H1 (cell line): ENCODE data around the gene STOML2. TPM values are rescaled to one million over a fixed set of nuclear protein-coding genes. Genes with fewer than 3 reads are reported as not detected.

ENCODE experiments used
- CTCF ChIA-PET: fragments of 300-600 bp; sonication (Branson Sonifier 250); formaldehyde crosslinking; loops from one replicate; lab custom pipeline; 2021; ENCODE audit not compliant: partially characterized antibody; lab: Charles Lee
- POLR2A ChIA-PET: fragments of 300-600 bp; sonication (Branson Sonifier 250); formaldehyde crosslinking; loops from one replicate; lab custom pipeline; 2021; ENCODE audit warnings: inconsistent platforms; ENCODE audit not compliant: partially characterized antibody; lab: Charles Lee
- DNase-seq, 2 experiments: peaks; one replicate each; pipeline versions ENCODE4 v3.0.0 to v3.0.0-alpha.2; 2010 to 2022; ENCODE audit warnings: low spot score in 2 of 2, low read depth in 1 of 2, mixed read lengths in 1 of 2
- FAIRE-seq: peaks from 2 replicates; lab custom pipeline; 2011; peaks lifted over from hg19 to GRCh38; lab: Jason Lieb, UNC
- H2AFZ ChIP-seq: 2 replicates; pipeline ENCODE4 v1.8.1; 2012; ENCODE audit warnings: low read length, inconsistent platforms
- H2AK5ac ChIP-seq: 2 replicates; pipeline ENCODE4 v1.6.1; 2013; ENCODE audit warnings: low read depth, low read length
- H2BK120ac ChIP-seq: replicated peaks from 2 replicates; pipeline ENCODE3; 2013; ENCODE audit warnings: low read depth, low read length, inconsistent platforms
- H2BK12ac ChIP-seq: 2 replicates; pipeline ENCODE4 v1.6.1; 2013; ENCODE audit warnings: low read depth, low read length
- H2BK15ac ChIP-seq: 2 replicates; pipeline ENCODE4 v1.6.1; 2013; ENCODE audit warnings: low read length
- H2BK20ac ChIP-seq: 2 replicates; pipeline ENCODE4 v1.6.1; 2013; ENCODE audit warnings: low read length
- H2BK5ac ChIP-seq: 2 replicates; pipeline ENCODE4 v1.6.1; 2013; ENCODE audit warnings: low read depth, low read length
- H3K14ac ChIP-seq: 2 replicates; pipeline ENCODE4 v1.6.1; 2013; ENCODE audit warnings: inconsistent platforms; ENCODE audit not compliant: insufficient read length
- H3K18ac ChIP-seq: 2 replicates; pipeline ENCODE4 v1.6.1; 2013; ENCODE audit warnings: low read length; ENCODE audit errors: extremely low read depth
- H3K23ac ChIP-seq: 2 replicates; pipeline ENCODE4 v1.6.1; 2013; ENCODE audit warnings: inconsistent platforms; ENCODE audit not compliant: insufficient read length
- H3K23me2 ChIP-seq: 2 replicates; pipeline ENCODE4 v1.6.1; 2013; ENCODE audit warnings: low read depth, low read length
- H3K27ac ChIP-seq: 2 replicates; pipeline ENCODE4 v1.6.1; 2011; ENCODE audit warnings: low read depth, low read length, inconsistent platforms
- H3K27me3 ChIP-seq, 4 experiments: replicated peaks in 1 of 4; 1 replicate in 1 of 4; 2 replicates in 3 of 4; pipeline versions ENCODE4 v1.6.1 to v1.8.1; 2011 to 2013; ENCODE audit warnings: low read length in 3 of 4, mild to moderate bottlenecking in 3 of 4, inconsistent platforms in 2 of 4, mixed read lengths in 2 of 4, moderate library complexity in 1 of 4; ENCODE audit not compliant: control insufficient read depth in 3 of 4, insufficient read depth in 3 of 4; ENCODE audit errors: extremely low read depth in 1 of 4
- H3K36me3 ChIP-seq, 4 experiments: 2 replicates each; pipeline versions ENCODE4 v1.6.1 to v1.8.1; 2011 to 2013; ENCODE audit warnings: mild to moderate bottlenecking in 4 of 4, low read length in 3 of 4, moderate library complexity in 2 of 4, control low read depth in 1 of 4, inconsistent platforms in 1 of 4; ENCODE audit not compliant: insufficient read depth in 4 of 4, control insufficient read depth in 2 of 4
- H3K4ac ChIP-seq: replicated peaks from 2 replicates; pipeline ENCODE3; 2013; ENCODE audit warnings: low read length, low read depth, mixed read lengths, inconsistent platforms; ENCODE audit not compliant: insufficient read length
- H3K4me1 ChIP-seq, 4 experiments: replicated peaks in 1 of 4; 1 replicate in 1 of 4; 2 replicates in 3 of 4; pipeline versions ENCODE4 v1.6.1 to v1.8.1; 2011 to 2013; ENCODE audit warnings: low read length in 3 of 4, inconsistent platforms in 2 of 4, mixed read lengths in 1 of 4; ENCODE audit not compliant: insufficient read depth in 4 of 4, control insufficient read depth in 3 of 4
- H3K4me2 ChIP-seq, 2 experiments: 2 replicates each; pipeline versions ENCODE4 v1.6.1 to v1.8.1; 2011 to 2013; ENCODE audit warnings: low read depth in 2 of 2, low read length in 2 of 2, control low read depth in 1 of 2, inconsistent platforms in 1 of 2, mild to moderate bottlenecking in 1 of 2; ENCODE audit not compliant: insufficient read depth in 1 of 2
- H3K4me3 ChIP-seq, 4 experiments: fragments of 200-600, 300-600 bp in 1 of 4; sonication (generic), shearing (Covaris generic), sonication (Bioruptor Twin) in 1 of 4; 2 replicates each; pipeline versions ENCODE4 v1.5.1 to v1.8.1; 2011 to 2016; ENCODE audit warnings: low read length in 4 of 4, low read depth in 3 of 4, control low read depth in 2 of 4, inconsistent platforms in 2 of 4, mild to moderate bottlenecking in 2 of 4, mixed read lengths in 1 of 4, moderate library complexity in 1 of 4; ENCODE audit not compliant: insufficient read depth in 2 of 4; ENCODE audit errors: extremely low read depth in 1 of 4
- H3K56ac ChIP-seq: replicated peaks from 2 replicates; pipeline ENCODE3; 2013; ENCODE audit warnings: low read depth, mild to moderate bottlenecking, mixed read lengths, low read length, inconsistent platforms; ENCODE audit not compliant: insufficient read length
- H3K79me1 ChIP-seq: 2 replicates; pipeline ENCODE4 v1.6.1; 2013; ENCODE audit warnings: low read depth, low read length, control low read depth
- H3K79me2 ChIP-seq, 2 experiments: 2 replicates each; pipeline versions ENCODE4 v1.6.1 to v1.8.1; 2012 to 2013; ENCODE audit warnings: low read length in 2 of 2, mild to moderate bottlenecking in 2 of 2, inconsistent platforms in 1 of 2; ENCODE audit not compliant: insufficient read depth in 2 of 2, control insufficient read depth in 1 of 2
- H3K9ac ChIP-seq, 4 experiments: replicated peaks in 1 of 4; 1 replicate in 1 of 4; 2 replicates in 3 of 4; pipeline versions ENCODE4 v1.6.1 to v1.8.1; 2011 to 2013; ENCODE audit warnings: low read depth in 3 of 4, low read length in 3 of 4, control low read depth in 2 of 4, mild to moderate bottlenecking in 2 of 4, moderate library complexity in 2 of 4, inconsistent platforms in 1 of 4; ENCODE audit errors: extremely low read depth in 1 of 4
- H3K9me3 ChIP-seq, 2 experiments: 2 replicates each; pipeline versions ENCODE4 v1.6.1 to v1.8.1; 2012 to 2013; ENCODE audit warnings: mild to moderate bottlenecking in 2 of 2, moderate library complexity in 2 of 2, control low read depth in 1 of 2, inconsistent platforms in 1 of 2, low read depth in 1 of 2, low read length in 1 of 2, mixed read lengths in 1 of 2; ENCODE audit not compliant: insufficient read depth in 2 of 2
- H4K20me1 ChIP-seq, 2 experiments: replicated peaks in 1 of 2; 2 replicates each; pipeline versions ENCODE3 to v1.8.1; 2011 to 2013; ENCODE audit warnings: inconsistent platforms in 2 of 2, low read length in 2 of 2, mild to moderate bottlenecking in 1 of 2; ENCODE audit not compliant: insufficient read depth in 2 of 2, control insufficient read depth in 1 of 2
- H4K5ac ChIP-seq: 2 replicates; pipeline ENCODE4 v1.6.1; 2013; ENCODE audit warnings: low read length, low read depth, mixed read lengths, inconsistent platforms; ENCODE audit not compliant: insufficient read length
- H4K8ac ChIP-seq: 2 replicates; pipeline ENCODE4 v1.8.0; 2013; ENCODE audit warnings: mild to moderate bottlenecking, moderate library complexity, low read length, inconsistent platforms; ENCODE audit not compliant: insufficient read depth; ENCODE audit errors: extremely low read depth
- H4K91ac ChIP-seq: replicated peaks from 2 replicates; pipeline ENCODE3; 2013; ENCODE audit warnings: low read length, mixed read lengths, inconsistent platforms; ENCODE audit not compliant: insufficient read length
- BCL11A ChIP-seq, 2 experiments: IDR thresholded peaks; one replicate each; pipeline ENCODE4 v1.6.1; 2011; ENCODE audit warnings: low read depth in 2 of 2, low read length in 2 of 2, mild to moderate bottlenecking in 2 of 2
- BRCA1 ChIP-seq: IDR thresholded peaks from 2 replicates; pipeline ENCODE4 v1.6.1; 2012; ENCODE audit warnings: low read depth, low read length, improper control_type of control experiment
- CBX8 ChIP-seq: fragments of 300-800, 300-1000 bp; sonication (generic); IDR thresholded peaks from 2 replicates; pipeline ENCODE4 v1.7.1; 2016; ENCODE audit warnings: low read depth, low read length, borderline replicate concordance
- EGR1 ChIP-seq: IDR thresholded peaks from 2 replicates; pipeline ENCODE4 v1.6.1; 2011; ENCODE audit warnings: low read depth, low read length, borderline replicate concordance
- FOSL1 ChIP-seq: IDR thresholded peaks from 2 replicates; pipeline ENCODE4 v1.6.1; 2011; ENCODE audit warnings: mild to moderate bottlenecking, low read depth, low read length, moderate library complexity; ENCODE audit not compliant: insufficient read depth
- GABPA ChIP-seq: IDR thresholded peaks from 2 replicates; pipeline ENCODE4 v1.6.1; 2011; ENCODE audit warnings: mild to moderate bottlenecking, low read length, moderate library complexity, borderline replicate concordance; ENCODE audit not compliant: insufficient read depth
- GTF2F1 ChIP-seq: IDR thresholded peaks from 2 replicates; pipeline ENCODE4 v1.6.1; 2012; ENCODE audit warnings: low read depth, low read length, improper control_type of control experiment, borderline replicate concordance
- JUN ChIP-seq: IDR thresholded peaks from 2 replicates; pipeline ENCODE4 v1.6.1; 2011; ENCODE audit warnings: low read depth, mild to moderate bottlenecking, improper control_type of control experiment, low read length
- POLR2A ChIP-seq, 2 experiments: IDR thresholded peaks; 1 replicate in 1 of 2; 2 replicates in 1 of 2; pipeline ENCODE4 v1.6.1; 2011; ENCODE audit warnings: low read depth in 2 of 2, low read length in 2 of 2, mild to moderate bottlenecking in 2 of 2; ENCODE audit errors: control extremely low read depth in 1 of 2
- USF2 ChIP-seq: IDR thresholded peaks from 2 replicates; pipeline ENCODE4 v1.6.1; 2011; ENCODE audit warnings: low read length, improper control_type of control experiment
- YY1 ChIP-seq: IDR thresholded peaks from 2 replicates; pipeline ENCODE4 v1.6.1; 2011; ENCODE audit warnings: low read depth, mild to moderate bottlenecking, low read length
- WGBS, 2 experiments: shearing (Covaris generic) in 1 of 2; methylation state at CpG; one replicate each; pipeline versions ENCODE4 v1.1.6 to v1.1.7; 2013 to 2015; ENCODE audit warnings: low lambda C conversion rate in 2 of 2, mixed read lengths in 2 of 2, inconsistent platforms in 1 of 2, low coverage in 1 of 2, missing lambda C conversion rate in 1 of 2; ENCODE audit not compliant: insufficient replicate concordance in 2 of 2, insufficient coverage in 1 of 2, insufficient read length in 1 of 2; ENCODE audit errors: extremely low coverage in 1 of 2, missing lambda C conversion rate in 1 of 2; 5-methylcytosine and 5-hydroxymethylcytosine counted together
- polyA plus RNA-seq, 7 experiments: library from polyadenylated mRNA; depleted of rRNA in 3 of 7; stranded (reverse) in 5 of 7; unstranded in 2 of 7; fragments of >200 nt in 5 of 7; fragments of 200-250 nt in 2 of 7; gene quantifications; 1 replicate in 5 of 7; 2 replicates in 1 of 7; 4 replicates in 1 of 7; pipeline versions ENCODE4 v1.2.1 to v1.2.3, GENCODE V29; 2011 to 2013; ENCODE audit warnings: missing spikeins in 2 of 7, mixed read lengths in 2 of 7
- total RNA-seq: library from RNA; stranded (reverse); fragmentation: NEBNext Ultra II Directional; extraction: Animal tissue kit (Norgen Biotek cat#: 25700); gene quantifications from 2 replicates; pipeline ENCODE4 v1.2.1, GENCODE V29; 2021
- TF ChIP-seq, protein P1 (sequence below): IDR thresholded peaks from 2 replicates; pipeline ENCODE4 v1.6.1; 2011; ENCODE audit warnings: low read depth, mild to moderate bottlenecking, low read length; ENCODE audit not compliant: insufficient read depth

The STOML2 gene
- total and polyA plus RNA-seq, 2 of the 8 experiments (the other 6 are each of a cell fraction or from before 2014, with no cell fraction given) = 203 to 256 TPM

DNA sequence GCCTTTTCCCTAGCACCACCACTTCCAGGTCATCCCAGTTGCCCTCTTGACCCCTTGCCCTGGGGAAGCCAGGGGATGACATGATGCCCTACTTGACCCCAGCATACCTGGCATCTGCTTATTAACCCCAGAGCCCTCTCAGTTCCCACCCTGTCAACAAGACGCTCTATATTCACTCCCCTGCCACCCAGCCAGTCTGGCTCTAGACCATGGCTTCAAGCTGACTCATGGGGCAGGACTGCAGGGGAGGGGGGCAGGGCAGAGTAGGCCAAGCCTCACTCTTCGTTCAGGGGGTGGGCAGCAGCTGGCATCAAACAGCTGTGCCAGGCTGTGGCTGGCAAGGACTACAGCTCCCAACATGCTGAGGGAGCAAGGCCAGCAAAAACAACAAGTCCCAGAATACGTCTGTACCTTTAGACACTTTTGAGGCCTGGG lies 7.4 kb upstream of the STOML2 start:
- no peak overlapping the region for H3K23ac ChIP-seq
- no peak overlapping the region for H3K18ac ChIP-seq
- no peaks in the 10 kb centered on the region for H3K79me1 ChIP-seq
- no peak overlapping the region for H2BK12ac ChIP-seq
- H3K4me1 ChIP-seq = peaks cover 4 to 21% (median 10%) of the 10 kb centered on the region in 4 experiments; a peak in 6 of 7 replicates
- H3K4me2 ChIP-seq = peak overlapping the region; percentile 64 to 93; a peak in 3 of 4 replicates
- no peak overlapping the region for H2BK20ac ChIP-seq
- DNase-seq = no peak
- H3K27ac ChIP-seq = no peak overlapping the region
- H3K27me3 ChIP-seq = no peaks in the 10 kb centered on the region
- H4K5ac ChIP-seq = no peak overlapping the region
- no peak overlapping the region for H4K91ac ChIP-seq
- H2BK15ac ChIP-seq = no peak overlapping the region
- ChIA-PET POLR2A (interaction anchor here (0.7 to 10.3 kb wide), 5 partner anchors 10 to 119 kb away, joined by 3 to 151 read pairs (median 5); partner anchors contain the start of genes FANCG, PIGO, STOML2 and VCP), CTCF (interaction anchor here (1.5 kb wide), 1 partner anchor 13 kb away, joined by 5 read pairs; no protein-coding TSS in a partner anchor)
- H3K9ac ChIP-seq = no peak overlapping the region
- H3K79me2 ChIP-seq = no peaks in the 10 kb centered on the region; a peak in 1 of 4 replicates
- H3K23me2 ChIP-seq = peaks cover 13% of the 10 kb centered on the region; the same call in 1 of the 2 replicates
- peak overlapping the region in 2 of 4 experiments; percentile 82 to 87; a peak in 2 of 8 replicates for H3K4me3 ChIP-seq
- H2AFZ ChIP-seq = no peak overlapping the region
- H3K14ac ChIP-seq = no peak overlapping the region
- H2BK5ac ChIP-seq = no peak overlapping the region
- WGBS, 2 experiments = 68% methylated on average over 3 of the region's 3 CpGs; no CpG with 5 or more reads in 1 of the 2 experiments
- H4K20me1 ChIP-seq = peaks cover 4 to 5% of the 10 kb centered on the region in 2 experiments
- H3K36me3 ChIP-seq = peaks cover 0 to 5% (median 1%) of the 10 kb centered on the region in 4 experiments; a peak in 3 of 8 replicates
- no peaks in the 10 kb centered on the region for H3K9me3 ChIP-seq
- H3K56ac ChIP-seq = no peak overlapping the region
- FAIRE-seq = no peak
- no peak overlapping the region for H2BK120ac ChIP-seq
- H3K4ac ChIP-seq = no peak overlapping the region
- peak overlapping the region; percentile 24; the same call in 1 of the 2 replicates for H2AK5ac ChIP-seq
- no peak overlapping the region for H4K8ac ChIP-seq
- no peak for TF ChIP-seq YY1
- TF ChIP-seq GABPA = no peak
- no peak for TF ChIP-seq GTF2F1
- no peak for TF ChIP-seq BCL11A (IDR thresholded peaks at IDR 0.05; ENCODE audit: low read depth in 2 of 2, low read length in 2 of 2)
- TF ChIP-seq EGR1 = no peak
- TF ChIP-seq CBX8 = no peak
- no peak for TF ChIP-seq FOSL1
- no peak for TF ChIP-seq BRCA1
- TF ChIP-seq POLR2A (IDR thresholded peaks at IDR 0.05; ENCODE audit: control extremely low read depth in 1 of 2, low read depth in 2 of 2, low read length in 2 of 2) = no peak
- TF ChIP-seq, protein P1, sequence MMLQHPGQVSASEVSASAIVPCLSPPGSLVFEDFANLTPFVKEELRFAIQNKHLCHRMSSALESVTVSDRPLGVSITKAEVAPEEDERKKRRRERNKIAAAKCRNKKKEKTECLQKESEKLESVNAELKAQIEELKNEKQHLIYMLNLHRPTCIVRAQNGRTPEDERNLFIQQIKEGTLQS = no peak
- no peak for TF ChIP-seq JUN
- no peak for TF ChIP-seq USF2
